Neural cell (in vitro differentiated cells): ENCODE data around the gene BPI. TPM values are rescaled to one million over a fixed set of nuclear protein-coding genes. Genes with fewer than 3 reads are reported as not detected.

Experiments
- H2AFZ ChIP-seq: fragments of 200-600, 300-800 bp; sonication (generic), shearing (Covaris generic); 2 replicates; pipeline ENCODE4 v1.6.0; 2014; ENCODE audit warnings: low read depth, mild to moderate bottlenecking, antibody characterized with exemption, low read length, moderate library complexity
- H3F3A ChIP-seq: fragments of 200-600 bp; shearing (Covaris generic); 2 replicates; pipeline ENCODE4 v1.6.1; 2016; ENCODE audit warnings: mild to moderate bottlenecking, moderate library complexity, mixed read lengths, antibody characterized with exemption, low read length; ENCODE audit not compliant: insufficient read depth, poor library complexity, severe bottlenecking
- H3K27ac ChIP-seq: fragments of 200-600, 300-800 bp; sonication (generic), shearing (Covaris generic); 2 replicates; pipeline ENCODE4 v1.5.1; 2014; ENCODE audit warnings: mild to moderate bottlenecking, low read length, moderate library complexity
- H3K27me3 ChIP-seq: fragments of 300-800, 200-600 bp; sonication (generic), shearing (Covaris generic); 2 replicates; pipeline ENCODE4 v1.6.0; 2014; ENCODE audit warnings: mild to moderate bottlenecking, low read depth, low read length, moderate library complexity; ENCODE audit not compliant: insufficient read depth
- H3K36me3 ChIP-seq: fragments of 300-800, 200-600 bp; sonication (generic), shearing (Covaris generic); 2 replicates; pipeline ENCODE4 v1.5.1; 2014; ENCODE audit warnings: mild to moderate bottlenecking, antibody characterized with exemption, low read length, moderate library complexity; ENCODE audit not compliant: insufficient read depth
- H3K4me2 ChIP-seq: fragments of 300-800, 200-600 bp; sonication (generic), shearing (Covaris generic); 2 replicates; pipeline ENCODE4 v1.6.0; 2014; ENCODE audit warnings: mild to moderate bottlenecking, low read length
- H3K4me3 ChIP-seq: fragments of 300-800, 200-600 bp; sonication (generic), shearing (Covaris generic); 2 replicates; pipeline ENCODE4 v1.5.1; 2014; ENCODE audit warnings: mild to moderate bottlenecking, low read length, moderate library complexity
- H3K79me2 ChIP-seq: fragments of 200-600 bp; shearing (Covaris generic); replicated peaks from 2 replicates; pipeline ENCODE4 v1.6.0; 2014; ENCODE audit warnings: mild to moderate bottlenecking, low read length, moderate library complexity; ENCODE audit not compliant: insufficient read depth
- H3K9ac ChIP-seq: fragments of 300-800, 200-600 bp; sonication (generic), shearing (Covaris generic); 2 replicates; pipeline ENCODE4 v1.6.1; 2016; ENCODE audit warnings: mild to moderate bottlenecking, low read length, mixed read lengths
- H3K9me2 ChIP-seq: fragments of 200-600 bp; shearing (Covaris generic); 2 replicates; pipeline ENCODE4 v1.6.1; 2016; ENCODE audit warnings: mild to moderate bottlenecking, low read length, mixed read lengths; ENCODE audit not compliant: insufficient read depth
- H3K9me3 ChIP-seq: fragments of 200-600, 300-800 bp; sonication (generic), shearing (Covaris generic); 2 replicates; pipeline ENCODE4 v1.6.1; 2016; ENCODE audit warnings: mild to moderate bottlenecking, mixed run types, low read length, moderate library complexity, mixed read lengths
- H4K20me1 ChIP-seq: fragments of 200-600 bp; shearing (Covaris generic); 2 replicates; pipeline ENCODE4 v1.6.1; 2016; ENCODE audit warnings: mild to moderate bottlenecking, mixed run types; ENCODE audit not compliant: insufficient read depth
- EP300 ChIP-seq: fragments of 450-650 bp; conservative IDR thresholded peaks from 2 replicates; pipeline ENCODE4 v1.6.1; 2014; ENCODE audit warnings: antibody characterized with exemption, mild to moderate bottlenecking, moderate library complexity; ENCODE audit not compliant: poor library complexity, severe bottlenecking
- EZH2 ChIP-seq: fragments of 200-600, 300-800 bp; shearing (Covaris generic), sonication (generic); IDR thresholded peaks from 2 replicates; pipeline ENCODE4 v1.6.1; 2014; ENCODE audit warnings: antibody characterized with exemption, low read length, borderline replicate concordance, mild to moderate bottlenecking; ENCODE audit not compliant: insufficient read depth, poor library complexity, severe bottlenecking
- MXI1 ChIP-seq: fragments of 450-650 bp; conservative IDR thresholded peaks from 2 replicates; pipeline ENCODE4 v1.6.1; 2014; ENCODE audit warnings: antibody characterized with exemption, mild to moderate bottlenecking; ENCODE audit not compliant: poor library complexity, severe bottlenecking
- POLR2AphosphoS5 ChIP-seq: IDR thresholded peaks from 2 replicates; pipeline ENCODE4 v1.6.1; 2012
- RAD21 ChIP-seq: fragments of 450-650 bp; conservative IDR thresholded peaks from 2 replicates; pipeline ENCODE4 v1.6.1; 2014; ENCODE audit warnings: antibody characterized with exemption, mild to moderate bottlenecking, moderate library complexity
- SMC3 ChIP-seq: fragments of 450-650 bp; conservative IDR thresholded peaks from 2 replicates; pipeline ENCODE4 v1.6.1; 2014; ENCODE audit warnings: antibody characterized with exemption, mild to moderate bottlenecking, moderate library complexity; ENCODE audit not compliant: poor library complexity
- TAF1 ChIP-seq: IDR thresholded peaks from 2 replicates; pipeline ENCODE4 v1.6.1; 2012; ENCODE audit warnings: low read depth
- polyA plus RNA-seq: library from polyadenylated mRNA; depleted of rRNA; stranded (reverse); fragments of >200 nt; gene quantifications from 2 replicates; pipeline ENCODE4 v1.2.3, GENCODE V29; 2014
- TF ChIP-seq, protein P1 (sequence below): fragments of 450-650 bp; IDR thresholded peaks from 2 replicates; pipeline ENCODE4 v1.5.1; 2014; ENCODE audit warnings: antibody characterized with exemption, mild to moderate bottlenecking, moderate library complexity; ENCODE audit not compliant: poor library complexity, severe bottlenecking
- TF ChIP-seq, protein P2 (sequence below): IDR thresholded peaks from 2 replicates; pipeline ENCODE4 v1.6.1; 2012; ENCODE audit warnings: borderline replicate concordance

Gene BPI
- polyA plus RNA-seq, 1 donor from 2014 or later = not detected

DNA sequence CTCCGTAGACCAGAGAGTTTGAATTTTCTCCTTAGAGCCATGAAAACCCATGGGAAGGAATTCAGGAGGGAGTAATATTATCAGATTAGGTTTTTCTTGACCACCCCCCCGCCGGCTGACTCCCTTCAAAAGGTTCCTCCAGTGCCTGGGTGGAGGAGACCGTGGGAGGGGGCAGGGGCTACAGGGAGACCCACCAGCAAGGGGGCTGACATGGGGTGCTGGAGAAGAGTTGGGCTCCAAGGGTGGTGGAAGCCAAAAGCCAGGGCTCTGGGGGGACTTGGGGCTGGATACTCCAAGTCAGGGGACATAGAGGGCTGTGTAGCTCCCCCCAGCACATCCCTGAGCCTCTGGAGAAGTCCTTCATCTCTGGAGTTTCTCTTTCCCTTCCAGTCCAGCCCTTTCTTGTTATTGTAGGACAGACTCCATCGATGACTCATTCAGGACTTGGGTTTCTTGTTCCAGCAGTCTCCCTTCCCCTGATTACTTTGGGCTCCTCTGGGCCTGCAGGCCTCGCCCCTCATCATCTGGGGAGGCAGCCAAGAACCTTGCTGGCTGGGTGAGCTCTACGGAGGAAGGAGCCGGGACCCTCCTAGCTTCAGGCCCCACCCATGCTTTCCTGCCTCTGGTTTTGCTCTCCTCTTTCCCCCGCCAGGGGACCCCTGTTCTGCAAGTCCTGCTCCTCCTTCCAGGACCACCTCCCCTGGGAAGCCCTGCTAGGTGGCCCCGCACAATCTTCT, 32.9 kb upstream of the BPI start:
- Histone ChIP-seq H3K9me2 (no peaks in the 10 kb centered on the region), H3K27ac (no peak overlapping the region), H3F3A (no peaks in the 10 kb centered on the region), H3K4me3 (no peak overlapping the region), H3K9me3 (no peaks in the 10 kb centered on the region), H3K79me2 (no peaks in the 10 kb centered on the region), H2AFZ (no peak overlapping the region), H3K4me2 (no peak overlapping the region), H3K27me3 (no peaks in the 10 kb centered on the region), H3K9ac (no peak overlapping the region), H3K36me3 (no peaks in the 10 kb centered on the region), H4K20me1 (no peaks in the 10 kb centered on the region)
- TF ChIP-seq, protein P1, sequence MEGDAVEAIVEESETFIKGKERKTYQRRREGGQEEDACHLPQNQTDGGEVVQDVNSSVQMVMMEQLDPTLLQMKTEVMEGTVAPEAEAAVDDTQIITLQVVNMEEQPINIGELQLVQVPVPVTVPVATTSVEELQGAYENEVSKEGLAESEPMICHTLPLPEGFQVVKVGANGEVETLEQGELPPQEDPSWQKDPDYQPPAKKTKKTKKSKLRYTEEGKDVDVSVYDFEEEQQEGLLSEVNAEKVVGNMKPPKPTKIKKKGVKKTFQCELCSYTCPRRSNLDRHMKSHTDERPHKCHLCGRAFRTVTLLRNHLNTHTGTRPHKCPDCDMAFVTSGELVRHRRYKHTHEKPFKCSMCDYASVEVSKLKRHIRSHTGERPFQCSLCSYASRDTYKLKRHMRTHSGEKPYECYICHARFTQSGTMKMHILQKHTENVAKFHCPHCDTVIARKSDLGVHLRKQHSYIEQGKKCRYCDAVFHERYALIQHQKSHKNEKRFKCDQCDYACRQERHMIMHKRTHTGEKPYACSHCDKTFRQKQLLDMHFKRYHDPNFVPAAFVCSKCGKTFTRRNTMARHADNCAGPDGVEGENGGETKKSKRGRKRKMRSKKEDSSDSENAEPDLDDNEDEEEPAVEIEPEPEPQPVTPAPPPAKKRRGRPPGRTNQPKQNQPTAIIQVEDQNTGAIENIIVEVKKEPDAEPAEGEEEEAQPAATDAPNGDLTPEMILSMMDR = no peak
- TF ChIP-seq POLR2AphosphoS5 (no peak), EZH2 (no peak), RAD21 (no peak), MXI1 (no peak), EP300 (no peak), TAF1 (no peak), SMC3 (no peak)
- TF ChIP-seq, protein P2, sequence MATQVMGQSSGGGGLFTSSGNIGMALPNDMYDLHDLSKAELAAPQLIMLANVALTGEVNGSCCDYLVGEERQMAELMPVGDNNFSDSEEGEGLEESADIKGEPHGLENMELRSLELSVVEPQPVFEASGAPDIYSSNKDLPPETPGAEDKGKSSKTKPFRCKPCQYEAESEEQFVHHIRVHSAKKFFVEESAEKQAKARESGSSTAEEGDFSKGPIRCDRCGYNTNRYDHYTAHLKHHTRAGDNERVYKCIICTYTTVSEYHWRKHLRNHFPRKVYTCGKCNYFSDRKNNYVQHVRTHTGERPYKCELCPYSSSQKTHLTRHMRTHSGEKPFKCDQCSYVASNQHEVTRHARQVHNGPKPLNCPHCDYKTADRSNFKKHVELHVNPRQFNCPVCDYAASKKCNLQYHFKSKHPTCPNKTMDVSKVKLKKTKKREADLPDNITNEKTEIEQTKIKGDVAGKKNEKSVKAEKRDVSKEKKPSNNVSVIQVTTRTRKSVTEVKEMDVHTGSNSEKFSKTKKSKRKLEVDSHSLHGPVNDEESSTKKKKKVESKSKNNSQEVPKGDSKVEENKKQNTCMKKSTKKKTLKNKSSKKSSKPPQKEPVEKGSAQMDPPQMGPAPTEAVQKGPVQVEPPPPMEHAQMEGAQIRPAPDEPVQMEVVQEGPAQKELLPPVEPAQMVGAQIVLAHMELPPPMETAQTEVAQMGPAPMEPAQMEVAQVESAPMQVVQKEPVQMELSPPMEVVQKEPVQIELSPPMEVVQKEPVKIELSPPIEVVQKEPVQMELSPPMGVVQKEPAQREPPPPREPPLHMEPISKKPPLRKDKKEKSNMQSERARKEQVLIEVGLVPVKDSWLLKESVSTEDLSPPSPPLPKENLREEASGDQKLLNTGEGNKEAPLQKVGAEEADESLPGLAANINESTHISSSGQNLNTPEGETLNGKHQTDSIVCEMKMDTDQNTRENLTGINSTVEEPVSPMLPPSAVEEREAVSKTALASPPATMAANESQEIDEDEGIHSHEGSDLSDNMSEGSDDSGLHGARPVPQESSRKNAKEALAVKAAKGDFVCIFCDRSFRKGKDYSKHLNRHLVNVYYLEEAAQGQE = no peak

DNA sequence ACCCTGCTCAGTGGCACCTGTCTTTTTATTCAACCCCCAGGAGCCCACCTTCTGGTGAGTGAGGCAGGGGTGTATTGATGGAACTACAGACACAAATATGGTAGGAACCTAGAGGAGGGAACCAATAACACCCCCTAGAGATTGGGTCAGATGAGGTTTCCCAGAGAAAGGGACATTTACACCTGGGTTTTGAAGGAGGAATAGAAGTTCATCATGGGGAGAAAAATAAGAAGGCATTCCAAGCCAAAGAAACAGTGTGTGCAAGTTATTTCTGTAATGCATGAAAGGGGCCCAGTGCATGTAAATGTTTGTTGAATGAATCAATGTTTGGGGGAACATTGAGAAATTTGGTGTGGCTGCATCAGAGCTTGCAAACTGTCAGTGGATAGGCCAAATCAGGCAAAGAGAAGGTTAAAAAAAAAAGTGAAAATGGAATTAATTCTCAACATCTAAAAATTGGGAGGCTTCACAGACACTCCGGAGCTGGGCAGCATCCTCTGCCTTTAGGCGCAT, 32.3 kb upstream of the BPI start:
- H3F3A ChIP-seq = no peaks in the 10 kb centered on the region
- no peaks in the 10 kb centered on the region for H3K27me3 ChIP-seq
- H3K79me2 ChIP-seq = no peaks in the 10 kb centered on the region
- H3K4me3 ChIP-seq = no peak overlapping the region
- no peak overlapping the region for H2AFZ ChIP-seq
- no peak overlapping the region for H3K9ac ChIP-seq
- H3K9me3 ChIP-seq = no peaks in the 10 kb centered on the region
- no peaks in the 10 kb centered on the region for H4K20me1 ChIP-seq
- H3K4me2 ChIP-seq = no peak overlapping the region
- no peaks in the 10 kb centered on the region for H3K9me2 ChIP-seq
- H3K27ac ChIP-seq = no peak overlapping the region
- no peaks in the 10 kb centered on the region for H3K36me3 ChIP-seq
- TF ChIP-seq EZH2 = no peak
- no peak for TF ChIP-seq SMC3
- TF ChIP-seq EP300 = no peak
- TF ChIP-seq, protein P1 = no peak
- TF ChIP-seq, protein P2 = no peak
- no peak for TF ChIP-seq TAF1
- TF ChIP-seq POLR2AphosphoS5 = no peak
- no peak for TF ChIP-seq RAD21
- no peak for TF ChIP-seq MXI1
